Measurements from ENCODE around the gene SPECC1L.

Gene SPECC1L

DNA sequence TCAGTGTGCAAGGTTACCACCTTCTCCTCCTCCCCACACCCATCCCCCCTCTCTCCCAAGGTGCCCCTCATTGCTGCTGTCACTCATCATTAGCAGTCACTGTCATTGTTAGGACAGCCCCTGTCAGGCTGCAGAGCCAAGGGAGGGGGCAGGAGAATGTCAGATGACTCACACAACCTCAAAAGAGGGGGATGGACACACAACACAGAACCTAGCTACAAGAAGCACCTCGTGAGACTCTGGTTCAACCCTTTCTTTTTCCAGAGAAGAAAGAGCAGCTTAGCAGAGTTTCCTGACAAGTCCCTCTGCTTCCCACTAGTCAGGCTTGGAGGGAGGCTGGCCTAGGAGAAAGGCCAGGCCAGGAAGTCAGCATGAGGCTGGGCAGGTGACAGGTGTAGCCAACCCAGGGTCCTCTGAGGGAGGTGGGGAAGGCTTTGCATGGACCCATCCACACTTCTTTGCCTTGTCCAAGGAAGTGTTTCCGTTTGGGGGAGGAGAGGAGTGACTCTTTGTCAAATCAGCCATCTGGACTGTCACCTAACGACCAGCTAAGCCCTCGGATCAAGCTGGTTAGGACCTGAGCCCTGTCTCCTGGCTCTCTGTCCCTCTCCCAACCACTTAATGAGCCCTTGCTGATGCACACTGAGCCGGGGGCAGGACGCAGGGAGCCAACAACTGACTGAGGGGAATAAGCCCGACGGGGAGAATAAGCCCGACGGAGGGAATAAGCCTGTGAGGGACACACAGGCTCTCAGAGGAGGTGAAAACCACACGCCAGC is 175.0 kb downstream of the SPECC1L start:
- DNase-seq, result no peak

DNA sequence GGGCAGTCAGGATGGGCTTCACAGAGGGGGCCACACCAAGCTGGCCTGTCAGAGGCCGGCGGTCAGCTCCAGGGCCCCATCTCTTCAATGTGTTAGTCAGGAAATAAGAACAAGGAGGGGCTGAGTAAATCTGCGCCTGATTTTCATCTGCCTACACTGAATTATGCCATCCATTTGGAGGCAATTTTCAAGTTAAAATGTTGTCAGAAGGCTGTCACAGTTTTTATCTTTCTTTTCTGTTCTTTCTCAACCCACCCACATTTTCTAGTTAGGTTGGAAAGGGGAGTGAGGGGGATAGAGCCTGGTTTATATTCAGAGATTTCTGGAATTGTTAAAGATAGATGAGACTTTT is 175.6 kb downstream of the SPECC1L start:
- no peak for DNase-seq

- DNase-seq, result no peak
Observed at GRCh38 chr22:24450610-24451009, 180.0 kb downstream of the SPECC1L start.

DNA sequence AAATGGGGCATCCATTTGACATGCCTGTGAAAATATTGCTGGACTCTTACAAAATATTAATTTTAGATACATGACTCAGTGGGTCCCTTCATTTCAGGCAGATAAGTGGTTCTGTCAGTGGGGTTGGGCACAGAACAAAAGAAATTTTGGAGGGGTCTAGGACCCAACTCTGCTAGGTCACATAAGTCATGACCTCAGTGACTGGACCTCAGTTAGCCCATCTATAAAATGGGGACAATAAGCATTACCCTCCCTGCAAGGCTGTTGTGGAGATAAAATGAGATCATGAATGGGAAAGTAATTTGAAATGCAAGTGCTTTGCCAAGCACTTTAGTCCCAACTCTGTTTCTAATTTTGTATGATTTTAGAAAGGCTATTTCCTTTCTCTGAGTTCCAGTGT is 180.5 kb downstream of the SPECC1L start:
- DNase-seq, result no peak

- no peak for DNase-seq
Observed at GRCh38 chr22:24453853-24454252, 183.2 kb downstream of the SPECC1L start.

GRCh38 chr22:24455039-24455438 is 184.4 kb downstream of the SPECC1L start:
- DNase-seq, result no peak

- DNase-seq, result no peak
Observed at GRCh38 chr22:24455751-24456426, 185.3 kb downstream of the SPECC1L start.

- DNase-seq, result no peak
Observed at GRCh38 chr22:24457894-24458420, 187.3 kb downstream of the SPECC1L start.

- DNase-seq, result no peak
Observed at GRCh38 chr22:24459911-24460310, 189.3 kb downstream of the SPECC1L start.

DNA sequence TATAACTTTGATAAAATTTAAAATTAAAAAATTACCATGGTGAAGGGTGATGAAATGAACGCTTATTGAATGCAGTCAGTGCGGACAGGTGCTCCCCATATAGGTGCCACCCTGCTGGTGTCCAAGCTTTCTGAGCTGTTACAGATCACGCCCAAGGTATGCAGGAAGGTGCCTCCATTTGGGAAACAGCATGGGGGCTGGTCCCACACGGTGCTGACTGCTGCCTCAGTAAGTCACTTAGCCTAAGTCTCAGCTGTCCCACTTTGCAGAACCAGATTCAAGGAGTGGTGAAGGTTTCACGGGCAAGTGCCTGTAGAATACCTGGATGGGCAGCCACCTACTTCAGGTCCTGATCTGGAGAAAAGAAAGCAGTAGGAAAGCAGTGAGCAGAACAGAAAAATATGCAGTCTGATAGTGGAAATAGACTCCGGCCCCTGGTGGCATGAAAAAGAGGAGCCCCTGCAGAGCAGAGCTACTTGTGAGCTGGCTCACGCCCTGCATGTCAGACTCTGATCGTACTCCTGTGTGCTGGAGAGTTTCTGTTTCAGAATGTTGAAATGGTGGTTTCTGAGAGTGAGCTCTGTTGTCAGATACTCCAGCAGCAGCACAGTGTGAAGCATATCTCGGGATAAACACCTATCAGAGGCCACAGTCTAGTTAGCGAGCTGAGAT is 189.9 kb downstream of the SPECC1L start:
- DNase-seq, result no peak

- DNase-seq, result no peak
Observed at GRCh38 chr22:24463071-24463760, 192.6 kb downstream of the SPECC1L start.

GRCh38 chr22:24465566-24465965 is 194.9 kb downstream of the SPECC1L start:
- no peak for DNase-seq

DNA sequence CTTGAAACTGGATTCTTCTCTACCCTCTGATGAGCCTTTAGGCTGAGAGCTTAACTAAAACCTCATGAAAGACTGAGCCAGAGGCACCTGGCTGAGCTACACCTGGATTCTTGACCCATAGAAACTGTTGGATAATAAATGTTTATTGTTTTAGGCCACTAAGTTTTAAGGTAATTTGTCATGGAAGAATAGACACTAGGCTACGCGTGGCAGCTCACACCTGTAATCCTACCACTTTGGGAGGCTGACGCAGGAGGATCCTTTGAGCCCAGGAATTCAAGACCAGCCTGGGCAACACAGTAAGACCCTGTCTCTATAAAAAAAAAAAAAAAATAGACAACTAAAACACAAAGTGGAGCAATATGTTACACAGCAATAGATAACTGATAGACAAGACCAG is 195.3 kb downstream of the SPECC1L start:
- DNase-seq, result no peak

DNA sequence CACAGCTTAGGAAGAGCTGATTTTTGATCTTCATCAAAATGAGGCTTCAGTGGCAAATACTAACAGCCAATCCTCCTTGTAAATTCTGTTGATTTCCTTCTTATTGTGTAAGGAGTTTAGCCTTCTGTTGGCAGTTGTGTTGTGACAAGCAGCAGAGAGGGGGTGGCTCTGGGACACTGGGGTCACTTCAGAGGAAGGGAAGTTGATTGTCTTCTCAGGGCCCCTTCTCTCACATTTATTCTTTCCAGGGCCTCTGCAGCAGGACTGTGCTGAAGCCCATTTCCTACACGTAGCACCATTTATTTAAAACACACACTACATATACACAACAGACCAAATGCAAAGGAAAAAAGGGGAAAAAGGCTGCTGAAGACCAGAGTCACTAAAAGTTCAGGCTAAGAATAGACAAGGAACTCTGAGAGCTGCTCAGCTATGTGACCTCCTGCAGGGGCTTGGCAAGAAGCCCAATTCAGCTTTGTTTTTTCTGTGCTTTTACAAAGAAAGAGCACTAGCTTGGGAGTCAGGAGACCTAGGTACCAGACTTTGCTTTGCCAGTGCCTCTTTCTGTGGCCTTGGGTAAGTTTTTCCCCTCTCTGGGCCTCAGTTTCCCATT is 196.2 kb downstream of the SPECC1L start:
- DNase-seq, result peak in 4 of 14 donors; percentile 1 to 18 (median 10)

DNA sequence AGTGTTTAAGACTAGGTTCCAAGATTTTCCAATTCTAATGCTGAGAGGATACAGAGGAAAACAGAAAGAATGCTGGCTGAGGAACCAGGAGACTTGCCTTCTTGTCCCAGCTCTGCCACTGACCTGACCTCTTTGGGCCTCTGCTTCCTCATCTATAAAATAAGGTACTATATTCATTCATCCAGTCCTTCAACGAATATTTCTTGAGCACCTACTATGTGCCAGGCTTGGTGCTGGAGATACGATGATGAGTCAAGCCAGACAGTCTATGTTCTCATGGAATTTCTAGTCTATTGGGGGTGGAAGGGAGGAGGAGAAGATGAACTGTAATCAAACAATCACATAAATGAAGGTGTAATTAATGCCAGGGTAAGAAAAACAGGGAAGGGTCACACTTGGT is 196.7 kb downstream of the SPECC1L start:
- no peak for DNase-seq

Measured in C1 segment of cervical spinal cord (tissue), 14 donors.